KMS-11 (cell line): Measurements from ENCODE around the gene PAH.

ENCODE experiments used
- H2AFZ ChIP-seq: fragments of 200-600 bp; sonication (generic); 2 replicates; pipeline ENCODE4 v1.6.1; 2016; ENCODE audit warnings: antibody characterized with exemption, mixed run types, low read depth
- H3K27ac ChIP-seq: fragments of 200-600 bp; sonication (generic); 2 replicates; pipeline ENCODE4 v1.6.1; 2016; ENCODE audit warnings: mild to moderate bottlenecking, mixed run types
- H3K27me3 ChIP-seq: fragments of 200-600 bp; sonication (generic); 2 replicates; pipeline ENCODE4 v1.6.1; 2017; ENCODE audit warnings: mild to moderate bottlenecking, low read depth, mixed run types, moderate library complexity; ENCODE audit not compliant: insufficient read depth
- H3K36me3 ChIP-seq: fragments of 200-600 bp; sonication (generic); 2 replicates; pipeline ENCODE4 v1.6.1; 2017; ENCODE audit warnings: mild to moderate bottlenecking, mixed run types; ENCODE audit not compliant: insufficient read depth
- H3K4me1 ChIP-seq: fragments of 200-600 bp; sonication (generic); 2 replicates; pipeline ENCODE4 v1.6.1; 2016; ENCODE audit warnings: mild to moderate bottlenecking, low read depth, mixed run types; ENCODE audit not compliant: poor library complexity, severe bottlenecking
- H3K4me2 ChIP-seq: fragments of 200-600 bp; sonication (generic); 2 replicates; pipeline ENCODE4 v1.7.0; 2016; ENCODE audit warnings: mild to moderate bottlenecking, mixed run types
- H3K4me3 ChIP-seq: fragments of 200-600 bp; sonication (generic); IDR thresholded peaks from 2 replicates; pipeline ENCODE4 v1.6.1; 2017; ENCODE audit warnings: low read depth, low read length, mixed read lengths; ENCODE audit not compliant: insufficient read depth
- H3K79me2 ChIP-seq: fragments of 200-600 bp; sonication (generic); 2 replicates; pipeline ENCODE4 v1.6.1; 2016; ENCODE audit warnings: low read depth, mixed run types; ENCODE audit not compliant: insufficient read depth
- H3K9ac ChIP-seq: fragments of 200-600 bp; sonication (generic); 2 replicates; pipeline ENCODE4 v1.6.1; 2016; ENCODE audit warnings: mild to moderate bottlenecking, mixed run types
- H4K20me1 ChIP-seq: fragments of 200-600 bp; sonication (generic); 2 replicates; pipeline ENCODE4 v1.6.1; 2016; ENCODE audit warnings: mild to moderate bottlenecking, mixed run types; ENCODE audit not compliant: insufficient read depth
- TF ChIP-seq, protein P1 (sequence below): fragments of 200-600 bp; sonication (generic); conservative IDR thresholded peaks from 2 replicates; pipeline ENCODE4 v1.6.1; 2017; ENCODE audit warnings: low read depth, mild to moderate bottlenecking, antibody characterized with exemption, low read length, moderate library complexity, mixed read lengths

The PAH gene

DNA sequence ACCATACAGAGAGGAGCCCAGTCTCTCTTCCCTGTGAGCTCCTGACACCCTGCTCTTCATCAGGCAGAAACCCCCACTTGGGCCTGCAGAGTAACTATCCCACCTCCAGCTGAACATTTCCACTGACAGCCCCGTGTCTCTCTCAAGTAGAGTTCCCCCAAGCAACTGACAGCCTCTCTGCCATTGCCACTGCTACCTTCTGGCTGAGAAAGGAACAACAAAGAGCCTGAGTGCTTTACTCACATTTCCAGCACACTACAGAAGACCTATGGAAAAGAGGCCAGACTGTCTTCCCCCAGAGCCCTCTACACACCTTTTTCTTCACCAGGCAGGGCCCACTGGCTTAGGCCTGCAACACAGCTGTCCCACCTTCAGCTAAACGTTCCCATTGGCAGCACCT is 22.0 kb upstream of the PAH start:
- H3K36me3 ChIP-seq: no peaks in the 10 kb centered on the region
- TF ChIP-seq, protein P1, sequence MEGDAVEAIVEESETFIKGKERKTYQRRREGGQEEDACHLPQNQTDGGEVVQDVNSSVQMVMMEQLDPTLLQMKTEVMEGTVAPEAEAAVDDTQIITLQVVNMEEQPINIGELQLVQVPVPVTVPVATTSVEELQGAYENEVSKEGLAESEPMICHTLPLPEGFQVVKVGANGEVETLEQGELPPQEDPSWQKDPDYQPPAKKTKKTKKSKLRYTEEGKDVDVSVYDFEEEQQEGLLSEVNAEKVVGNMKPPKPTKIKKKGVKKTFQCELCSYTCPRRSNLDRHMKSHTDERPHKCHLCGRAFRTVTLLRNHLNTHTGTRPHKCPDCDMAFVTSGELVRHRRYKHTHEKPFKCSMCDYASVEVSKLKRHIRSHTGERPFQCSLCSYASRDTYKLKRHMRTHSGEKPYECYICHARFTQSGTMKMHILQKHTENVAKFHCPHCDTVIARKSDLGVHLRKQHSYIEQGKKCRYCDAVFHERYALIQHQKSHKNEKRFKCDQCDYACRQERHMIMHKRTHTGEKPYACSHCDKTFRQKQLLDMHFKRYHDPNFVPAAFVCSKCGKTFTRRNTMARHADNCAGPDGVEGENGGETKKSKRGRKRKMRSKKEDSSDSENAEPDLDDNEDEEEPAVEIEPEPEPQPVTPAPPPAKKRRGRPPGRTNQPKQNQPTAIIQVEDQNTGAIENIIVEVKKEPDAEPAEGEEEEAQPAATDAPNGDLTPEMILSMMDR: no peak
- H3K4me2 ChIP-seq: no peak overlapping the region
- H3K4me1 ChIP-seq: no peaks in the 10 kb centered on the region
- no peak overlapping the region for H3K4me3 ChIP-seq
- no peaks in the 10 kb centered on the region for H3K79me2 ChIP-seq
- H4K20me1 ChIP-seq: no peaks in the 10 kb centered on the region
- H3K27ac ChIP-seq: no peak overlapping the region
- H3K27me3 ChIP-seq: no peaks in the 10 kb centered on the region
- no peak overlapping the region for H3K9ac ChIP-seq
- H2AFZ ChIP-seq: no peak overlapping the region

DNA sequence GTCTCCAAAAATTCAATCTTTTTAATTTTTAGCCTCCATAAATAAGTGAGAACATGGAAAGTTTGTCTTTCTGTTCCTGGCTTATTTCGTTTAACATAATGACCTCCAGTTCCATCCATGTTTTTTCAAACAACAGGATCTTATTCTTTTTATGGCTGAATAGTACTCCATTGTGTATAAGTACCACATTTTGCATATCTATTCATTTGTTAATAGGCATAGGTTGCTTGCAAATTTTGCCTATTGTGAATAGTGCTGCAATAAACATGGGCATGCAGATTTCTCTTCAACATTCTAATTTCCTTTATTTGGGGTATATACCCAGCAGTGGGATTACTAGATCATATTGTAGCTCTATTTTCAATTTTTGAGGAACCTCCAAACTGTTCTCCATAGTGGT is 16.1 kb upstream of the PAH start:
- no peaks in the 10 kb centered on the region for H3K79me2 ChIP-seq
- no peaks in the 10 kb centered on the region for H3K27me3 ChIP-seq
- no peaks in the 10 kb centered on the region for H3K4me1 ChIP-seq
- no peaks in the 10 kb centered on the region for H3K36me3 ChIP-seq
- no peak overlapping the region for H3K4me2 ChIP-seq
- H3K4me3 ChIP-seq: no peak overlapping the region
- H3K9ac ChIP-seq: no peak overlapping the region
- no peak overlapping the region for H3K27ac ChIP-seq
- TF ChIP-seq, protein P1: no peak
- H2AFZ ChIP-seq: no peak overlapping the region
- no peaks in the 10 kb centered on the region for H4K20me1 ChIP-seq

DNA sequence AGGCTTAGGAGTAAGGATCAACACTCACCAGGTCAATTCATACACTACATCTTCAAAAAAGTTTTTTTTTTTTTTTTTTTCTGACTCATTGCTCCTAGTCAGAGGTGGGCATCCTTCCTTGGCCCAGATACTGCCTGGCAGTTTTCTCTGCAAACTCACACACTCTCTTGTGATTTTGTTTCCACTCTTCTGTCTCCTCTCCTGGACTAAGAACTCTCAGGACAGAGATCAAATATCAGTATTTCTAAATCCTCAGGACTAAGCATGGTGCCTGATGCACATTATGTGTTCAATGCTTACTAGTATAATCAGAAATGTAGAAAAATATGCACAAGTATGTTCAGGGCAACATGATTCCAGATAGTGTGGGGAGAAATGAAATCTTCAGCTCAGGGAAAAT is 10.2 kb upstream of the PAH start:
- Histone ChIP-seq H3K27me3 (no peaks in the 10 kb centered on the region), H3K4me3 (no peak overlapping the region), H4K20me1 (no peaks in the 10 kb centered on the region), H3K4me2 (no peak overlapping the region), H3K4me1 (no peaks in the 10 kb centered on the region), H3K36me3 (no peaks in the 10 kb centered on the region), H3K79me2 (no peaks in the 10 kb centered on the region), H3K27ac (no peak overlapping the region), H3K9ac (no peak overlapping the region), H2AFZ (no peak overlapping the region)
- TF ChIP-seq, protein P1: no peak

DNA sequence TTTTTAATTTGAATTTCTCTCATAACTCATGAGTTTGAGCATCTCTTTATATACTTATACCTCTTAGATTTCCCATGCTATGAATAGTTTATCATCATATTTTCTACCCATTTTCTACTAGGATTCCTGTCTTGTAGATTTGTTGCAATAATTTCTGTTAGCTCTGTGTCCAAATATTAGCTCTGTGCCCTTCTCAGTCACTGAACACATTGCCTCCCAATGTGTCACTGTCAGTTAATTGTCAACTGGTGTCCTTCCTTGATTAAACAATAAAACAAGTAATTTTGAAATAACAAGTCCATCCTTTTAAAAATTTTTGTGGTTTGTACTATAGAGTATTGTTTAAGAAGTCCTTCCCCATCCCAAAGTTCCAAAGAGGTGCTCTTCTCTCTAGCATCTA is 4.2 kb upstream of the PAH start:
- Histone ChIP-seq H3K9ac (no peak overlapping the region), H3K27me3 (no peaks in the 10 kb centered on the region), H2AFZ (no peak overlapping the region), H3K4me2 (no peak overlapping the region), H3K27ac (no peak overlapping the region), H3K79me2 (no peaks in the 10 kb centered on the region), H3K36me3 (no peaks in the 10 kb centered on the region), H3K4me3 (no peak overlapping the region), H3K4me1 (no peaks in the 10 kb centered on the region), H4K20me1 (no peaks in the 10 kb centered on the region)
- TF ChIP-seq, protein P1: no peak

DNA sequence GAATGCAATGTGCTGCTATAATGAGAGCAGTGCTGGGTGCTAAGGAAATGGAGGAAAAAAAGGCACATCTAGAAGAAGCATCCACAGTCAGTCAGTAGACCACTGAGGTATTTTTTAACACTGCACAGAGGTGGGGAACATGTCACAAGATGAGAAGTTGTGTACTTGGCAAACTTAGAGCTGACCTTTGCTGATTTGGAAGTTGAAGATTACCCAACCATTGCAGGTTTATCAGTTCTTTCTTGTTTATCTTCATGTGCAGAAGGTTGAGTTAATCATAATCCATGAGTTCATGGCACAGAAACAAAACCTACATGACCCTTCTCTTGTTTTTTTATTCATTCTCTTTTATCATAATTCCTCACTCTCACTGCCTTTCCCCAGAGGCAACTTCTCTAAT is 3.2 kb upstream of the PAH start:
- no peak overlapping the region for H3K27ac ChIP-seq
- H3K4me3 ChIP-seq: no peak overlapping the region
- no peaks in the 10 kb centered on the region for H3K4me1 ChIP-seq
- H3K4me2 ChIP-seq: no peak overlapping the region
- H3K27me3 ChIP-seq: no peaks in the 10 kb centered on the region
- H2AFZ ChIP-seq: no peak overlapping the region
- H3K36me3 ChIP-seq: no peaks in the 10 kb centered on the region
- no peaks in the 10 kb centered on the region for H3K79me2 ChIP-seq
- TF ChIP-seq, protein P1: no peak
- H4K20me1 ChIP-seq: no peaks in the 10 kb centered on the region
- H3K9ac ChIP-seq: no peak overlapping the region
